GM19193 (cell line): Measurements from ENCODE around the gene SLC2A4RG.
A peak's percentile ranks its signal among the peaks of the same experiment; 100 is the strongest.

Experiments used
- POLR2A ChIP-seq: IDR thresholded peaks from 4 replicates; pipeline ENCODE4 v1.6.1; 2011; ENCODE audit not compliant: insufficient read depth, insufficient read length; ENCODE audit errors: extremely low read depth

The SLC2A4RG gene

GRCh38 chr20:63740627-63741353 is 1.2 kb downstream of the SLC2A4RG start:
- TF ChIP-seq POLR2A, result peak; percentile 30

DNA sequence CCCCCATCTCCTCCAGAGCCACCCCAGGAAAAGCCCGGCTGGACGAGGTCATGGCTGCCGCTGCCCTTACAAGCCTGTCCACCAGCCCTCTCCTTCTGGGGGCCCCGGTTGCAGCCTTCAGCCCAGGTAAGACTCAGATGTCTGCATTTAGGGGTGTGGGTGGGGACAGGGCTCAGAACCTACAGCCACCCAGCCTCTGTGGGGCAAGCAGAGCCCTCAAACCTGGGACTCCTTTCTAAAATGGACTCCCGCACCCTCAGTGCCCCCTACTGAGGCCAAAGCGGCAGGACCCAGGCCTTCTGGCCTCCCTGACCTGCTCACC is 1.7 kb downstream of the SLC2A4RG start:
- no peak for TF ChIP-seq POLR2A

GRCh38 chr20:63741676-63742380 is 2.3 kb downstream of the SLC2A4RG start:
- no peak for TF ChIP-seq POLR2A

DNA sequence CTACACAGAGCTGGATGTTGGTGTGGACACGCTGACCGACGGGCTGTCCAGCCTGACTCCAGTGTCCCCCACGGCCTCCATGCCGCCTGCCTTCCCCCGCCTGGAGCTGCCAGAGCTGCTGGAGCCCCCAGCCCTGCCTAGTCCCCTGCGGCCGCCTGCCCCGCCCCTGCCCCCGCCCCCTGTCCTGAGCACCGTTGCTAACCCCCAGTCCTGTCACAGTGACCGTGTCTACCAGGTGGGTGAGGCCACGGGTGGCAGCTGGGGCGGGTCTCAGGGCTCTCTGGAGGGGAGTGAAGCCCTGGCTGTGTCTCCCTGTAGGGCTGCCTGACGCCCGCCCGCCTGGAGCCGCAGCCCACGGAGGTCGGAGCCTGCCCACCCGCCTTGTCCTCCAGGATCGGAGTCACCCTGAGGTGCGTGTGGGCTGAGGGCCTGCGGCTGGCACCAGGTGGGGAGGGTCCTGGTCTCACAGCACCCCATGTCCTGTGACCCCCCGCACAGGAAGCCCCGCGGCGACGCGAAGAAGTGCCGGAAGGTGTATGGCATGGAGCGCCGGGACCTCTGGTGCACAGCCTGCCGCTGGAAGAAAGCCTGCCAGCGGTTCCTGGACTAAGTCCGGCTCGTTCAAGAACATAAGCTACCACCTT is 2.9 kb downstream of the SLC2A4RG start:
- no peak for TF ChIP-seq POLR2A

DNA sequence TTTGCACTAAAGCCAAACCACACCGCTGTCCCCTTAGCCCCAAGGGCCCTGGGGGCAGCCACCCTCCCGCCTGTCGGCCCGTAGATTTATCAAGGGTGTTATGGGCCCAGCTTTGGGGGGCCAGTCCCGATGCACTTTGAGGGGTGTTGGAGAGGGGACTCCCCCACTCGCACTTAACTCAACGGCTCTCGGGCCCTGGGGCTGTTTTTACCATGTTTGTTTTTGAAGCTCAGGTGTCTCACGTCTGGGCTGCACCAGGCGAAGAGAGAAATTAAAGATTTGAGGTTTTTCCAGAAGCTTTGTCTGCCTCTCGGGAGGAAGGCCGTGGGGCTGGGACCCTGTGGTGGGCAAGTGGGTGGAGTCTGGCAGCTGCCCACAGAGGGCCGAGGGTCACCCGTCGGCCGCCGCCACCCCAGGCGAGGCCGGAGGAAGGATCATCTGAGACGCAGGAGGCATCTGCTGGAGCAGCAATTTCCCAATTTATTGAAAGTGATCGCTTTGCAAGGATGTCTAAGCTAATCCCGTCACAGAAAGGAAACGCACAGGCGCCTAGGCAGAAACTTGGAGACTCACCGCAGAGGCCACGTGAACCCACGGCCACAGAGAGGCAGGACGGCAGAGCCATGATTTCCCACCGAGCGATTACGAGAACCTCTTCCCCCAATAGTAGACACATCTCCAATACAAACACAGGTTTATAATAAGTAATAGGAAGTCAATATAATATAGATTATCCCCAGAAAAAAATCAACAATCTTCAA is 3.8 kb downstream of the SLC2A4RG start:
- TF ChIP-seq POLR2A, result no peak

DNA sequence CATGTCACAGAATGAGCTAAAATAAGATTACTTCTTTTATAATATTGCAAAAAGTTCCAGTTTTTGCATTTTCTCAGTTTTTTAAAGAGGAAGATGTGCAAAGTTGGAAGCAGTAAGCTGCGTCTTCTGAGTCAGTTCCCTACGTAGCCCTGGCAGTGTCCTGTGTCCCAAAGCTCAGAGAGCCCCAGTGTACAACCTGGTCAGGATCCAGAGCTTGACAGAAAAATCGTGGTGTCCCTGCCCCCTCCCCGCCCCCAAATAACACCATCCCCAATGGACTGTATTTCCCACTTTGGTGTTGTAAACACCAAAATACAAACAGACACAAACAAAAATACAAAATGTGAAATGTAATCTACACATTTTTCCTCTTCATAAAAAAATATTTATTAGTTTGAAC is 4.6 kb downstream of the SLC2A4RG start:
- no peak for TF ChIP-seq POLR2A

GRCh38 chr20:63744574-63745423 is 5.2 kb downstream of the SLC2A4RG start:
- TF ChIP-seq POLR2A, result peak; percentile 18

DNA sequence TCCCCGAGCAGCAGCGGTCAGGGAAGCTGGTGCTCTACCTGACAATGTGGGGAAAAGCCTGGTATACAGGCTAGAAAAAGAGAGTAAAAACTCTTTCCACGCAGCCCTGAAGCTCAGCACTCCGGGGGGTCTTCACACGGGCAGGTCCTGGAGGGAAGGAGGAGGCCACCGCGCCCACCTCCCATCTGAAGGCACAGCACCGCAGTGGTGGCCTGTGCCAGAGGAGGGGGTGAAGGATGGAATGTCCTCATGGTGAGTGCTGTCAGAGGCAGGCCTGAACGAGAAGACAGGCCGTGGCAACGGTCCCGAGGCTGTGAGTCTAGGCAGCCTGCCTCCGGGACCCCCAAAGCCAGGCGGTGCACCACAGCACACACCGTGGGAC is 5.8 kb downstream of the SLC2A4RG start:
- TF ChIP-seq POLR2A, result no peak

DNA sequence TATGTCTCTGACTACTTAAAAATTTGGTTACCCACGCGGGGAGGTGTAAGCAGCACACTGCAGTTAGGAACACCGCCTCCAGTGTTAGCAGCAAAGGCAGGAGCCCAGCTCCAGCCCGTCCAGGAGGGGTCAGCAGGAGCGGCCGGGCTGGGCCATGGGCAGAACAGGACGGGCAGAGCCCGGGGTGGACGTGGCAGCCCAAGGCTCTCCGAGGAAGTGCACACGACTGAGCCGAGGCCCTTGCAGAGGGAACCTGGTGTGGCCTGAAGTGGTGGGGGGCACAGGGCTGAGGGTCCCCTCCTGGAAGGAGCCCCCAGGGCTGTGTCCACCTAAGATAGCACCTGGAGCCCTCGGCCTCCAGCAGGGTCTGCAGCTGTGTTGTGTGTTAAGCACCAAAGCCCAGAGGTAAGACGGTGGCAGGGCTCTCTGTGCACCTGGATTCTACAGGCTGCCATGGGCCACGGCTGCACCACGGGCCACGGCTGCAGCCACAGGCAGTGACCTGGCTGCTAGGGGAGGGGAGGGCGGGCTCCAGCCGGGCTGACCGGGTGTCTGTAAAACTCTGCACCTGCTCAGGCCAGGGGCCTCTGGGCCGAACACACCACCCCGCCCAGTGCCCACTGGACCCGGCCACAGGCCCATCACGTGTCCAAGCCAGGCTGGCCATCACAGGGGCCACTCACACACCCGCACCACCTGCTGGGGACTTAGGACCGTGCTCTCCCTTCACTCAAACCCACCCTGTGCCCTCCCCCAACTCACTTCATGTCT is 6.6 kb downstream of the SLC2A4RG start:
- no peak for TF ChIP-seq POLR2A

DNA sequence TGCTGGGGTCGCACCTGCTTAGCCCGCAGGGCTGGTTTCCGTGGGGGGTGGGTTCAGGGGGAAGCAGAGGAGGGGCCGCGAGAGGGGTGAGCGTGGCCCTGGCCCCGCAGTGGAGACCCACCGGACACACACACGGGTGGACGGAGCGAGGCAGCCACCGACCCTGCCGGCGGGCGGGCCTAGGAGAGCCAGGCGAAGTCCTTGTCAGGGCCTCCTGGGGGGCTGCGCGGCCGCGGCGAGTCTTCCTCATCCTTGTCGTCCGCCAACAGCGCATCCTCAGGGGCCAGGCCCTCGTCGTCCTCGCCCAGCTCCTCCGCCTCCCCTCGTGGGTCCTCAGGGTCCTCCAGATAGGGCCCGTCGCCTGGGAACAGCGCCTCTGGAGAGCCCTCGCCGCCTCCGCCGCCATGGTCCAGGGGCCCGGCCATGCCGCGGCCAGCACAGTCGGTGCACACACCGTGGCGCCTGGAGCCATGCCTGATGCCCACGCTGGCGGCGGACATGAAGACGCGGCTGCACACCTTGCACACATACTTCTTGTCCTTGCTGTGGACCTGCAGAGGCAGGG is 7.3 kb downstream of the SLC2A4RG start:
- no peak for TF ChIP-seq POLR2A

DNA sequence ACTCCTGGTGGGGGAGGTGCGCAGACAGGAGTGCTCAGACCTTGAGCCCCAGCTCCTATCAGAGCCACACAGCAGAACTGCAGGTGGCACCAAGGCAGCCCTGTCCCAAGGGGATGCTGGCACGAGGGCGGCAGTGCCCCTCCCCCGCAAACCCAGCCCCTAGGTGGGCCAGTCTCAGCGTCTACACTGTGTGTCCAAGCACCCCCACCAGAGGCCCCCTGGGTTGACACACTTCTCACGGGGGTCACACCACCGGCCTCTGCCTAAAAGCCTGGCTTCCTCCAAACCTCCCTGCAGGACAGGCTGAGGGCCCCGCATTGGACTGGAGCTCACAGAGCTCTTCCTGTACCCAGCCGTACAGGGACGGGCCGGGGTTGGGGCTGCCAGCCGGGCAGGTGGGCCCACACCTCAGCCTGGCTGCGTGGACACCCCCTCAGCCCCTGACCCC is 8.1 kb downstream of the SLC2A4RG start:
- no peak for TF ChIP-seq POLR2A

- TF ChIP-seq POLR2A, result no peak
These were observed 8.7 kb downstream of the SLC2A4RG start for GRCh38 chr20:63748070-63748933.
